ENCODE results near the gene PCP4.

DNA sequence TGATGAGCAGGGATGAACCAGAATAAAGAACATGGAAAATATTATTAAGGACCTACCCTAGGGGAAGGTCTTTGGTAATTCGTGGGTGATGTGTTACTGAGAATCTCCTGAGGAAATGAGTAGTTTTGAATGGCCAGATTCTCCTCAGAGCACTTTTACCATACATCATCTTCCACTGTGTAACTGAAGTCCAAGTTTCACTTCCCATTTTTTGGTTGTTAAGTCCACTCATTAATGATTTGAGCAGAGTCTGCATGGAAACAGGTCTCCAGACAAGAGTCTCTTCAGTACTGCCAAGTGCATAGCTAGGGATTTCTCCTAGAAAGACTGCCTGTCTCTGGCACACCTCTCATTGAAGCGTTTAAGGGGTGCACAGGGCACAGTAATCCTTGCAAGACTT is 48.7 kb upstream of the PCP4 start:
- TF ChIP-seq, protein P1, sequence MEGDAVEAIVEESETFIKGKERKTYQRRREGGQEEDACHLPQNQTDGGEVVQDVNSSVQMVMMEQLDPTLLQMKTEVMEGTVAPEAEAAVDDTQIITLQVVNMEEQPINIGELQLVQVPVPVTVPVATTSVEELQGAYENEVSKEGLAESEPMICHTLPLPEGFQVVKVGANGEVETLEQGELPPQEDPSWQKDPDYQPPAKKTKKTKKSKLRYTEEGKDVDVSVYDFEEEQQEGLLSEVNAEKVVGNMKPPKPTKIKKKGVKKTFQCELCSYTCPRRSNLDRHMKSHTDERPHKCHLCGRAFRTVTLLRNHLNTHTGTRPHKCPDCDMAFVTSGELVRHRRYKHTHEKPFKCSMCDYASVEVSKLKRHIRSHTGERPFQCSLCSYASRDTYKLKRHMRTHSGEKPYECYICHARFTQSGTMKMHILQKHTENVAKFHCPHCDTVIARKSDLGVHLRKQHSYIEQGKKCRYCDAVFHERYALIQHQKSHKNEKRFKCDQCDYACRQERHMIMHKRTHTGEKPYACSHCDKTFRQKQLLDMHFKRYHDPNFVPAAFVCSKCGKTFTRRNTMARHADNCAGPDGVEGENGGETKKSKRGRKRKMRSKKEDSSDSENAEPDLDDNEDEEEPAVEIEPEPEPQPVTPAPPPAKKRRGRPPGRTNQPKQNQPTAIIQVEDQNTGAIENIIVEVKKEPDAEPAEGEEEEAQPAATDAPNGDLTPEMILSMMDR (conservative IDR thresholded peaks at IDR 0.05 in 1 of 2, IDR thresholded peaks at IDR 0.05 in 1 of 2; ENCODE audit: extremely low read depth in 1 of 2, insufficient read depth in 1 of 2, low read depth in 1 of 2, low read length in 2 of 2) = no peak
- TF ChIP-seq EZH2 (IDR thresholded peaks at IDR 0.05; ENCODE audit: borderline replicate concordance, low read length) = no peak
